Mesenchymal stem cell (in vitro differentiated cells and primary cell): ENCODE measurements around the gene GLRX2.

Experiments used
- DNase-seq: peaks from one replicate; pipeline ENCODE4 v3.0.0-alpha.2; 2013
- H2AFZ ChIP-seq: one replicate; pipeline ENCODE4 v1.6.1; 2013; ENCODE audit warnings: low read depth, mild to moderate bottlenecking, control low read depth, inconsistent platforms, low read length, moderate library complexity
- H2AK5ac ChIP-seq: 2 replicates; pipeline ENCODE4 v1.6.1; 2013; ENCODE audit warnings: low read length, moderate library complexity, mild to moderate bottlenecking, inconsistent platforms; ENCODE audit not compliant: severe bottlenecking
- H2BK120ac ChIP-seq: one replicate; pipeline ENCODE4 v1.6.1; 2013; ENCODE audit warnings: low read depth, mild to moderate bottlenecking, inconsistent platforms, low read length, moderate library complexity
- H2BK12ac ChIP-seq, 2 experiments: one replicate each; pipeline ENCODE4 v1.6.1; 2013; ENCODE audit warnings: inconsistent platforms in 2 of 2, low read length in 2 of 2, mild to moderate bottlenecking in 2 of 2, moderate library complexity in 2 of 2, control low read depth in 1 of 2
- H2BK15ac ChIP-seq: one replicate; pipeline ENCODE4 v1.6.1; 2013; ENCODE audit warnings: mild to moderate bottlenecking, low read depth, inconsistent platforms; ENCODE audit not compliant: poor library complexity, severe bottlenecking
- H2BK5ac ChIP-seq: 2 replicates; pipeline ENCODE4 v1.6.1; 2013; ENCODE audit warnings: low read depth, mild to moderate bottlenecking, low read length, control low read depth, inconsistent platforms; ENCODE audit not compliant: poor library complexity, severe bottlenecking
- H3K14ac ChIP-seq, 2 experiments: one replicate each; pipeline ENCODE4 v1.6.1; 2013; ENCODE audit warnings: inconsistent platforms in 2 of 2, low read length in 2 of 2, control low read depth in 1 of 2, mild to moderate bottlenecking in 1 of 2, moderate library complexity in 1 of 2
- H3K18ac ChIP-seq, 2 experiments: one replicate each; pipeline ENCODE4 v1.6.1; 2013; ENCODE audit warnings: inconsistent platforms in 2 of 2, low read length in 2 of 2, control low read depth in 1 of 2, low read depth in 1 of 2, mild to moderate bottlenecking in 1 of 2
- H3K23ac ChIP-seq, 2 experiments: one replicate each; pipeline ENCODE4 v1.6.1; 2013; ENCODE audit warnings: inconsistent platforms in 2 of 2, low read length in 2 of 2, mild to moderate bottlenecking in 2 of 2, moderate library complexity in 2 of 2, control low read depth in 1 of 2
- H3K27ac ChIP-seq: 2 replicates; pipeline ENCODE4 v1.5.1; 2013; ENCODE audit warnings: mild to moderate bottlenecking, moderate library complexity, low read length, control low read depth, inconsistent platforms; ENCODE audit not compliant: poor library complexity, severe bottlenecking
- H3K27me3 ChIP-seq, 2 experiments: 2 replicates each; pipeline versions ENCODE4 v1.6.1 to v1.7.0; 2013; ENCODE audit warnings: low read length in 2 of 2, mild to moderate bottlenecking in 2 of 2, moderate library complexity in 2 of 2, control low read depth in 1 of 2, inconsistent platforms in 1 of 2; ENCODE audit not compliant: control insufficient read depth in 1 of 2, insufficient read depth in 1 of 2
- H3K36me3 ChIP-seq, 2 experiments: 2 replicates each; pipeline versions ENCODE4 v1.6.1 to v1.7.0; 2013; ENCODE audit warnings: low read length in 2 of 2, control low read depth in 1 of 2, inconsistent platforms in 1 of 2, low read depth in 1 of 2, mild to moderate bottlenecking in 1 of 2; ENCODE audit not compliant: insufficient read depth in 2 of 2, control insufficient read depth in 1 of 2
- H3K4ac ChIP-seq, 2 experiments: one replicate each; pipeline ENCODE4 v1.6.1; 2013; ENCODE audit warnings: inconsistent platforms in 2 of 2, low read length in 2 of 2, mild to moderate bottlenecking in 2 of 2, moderate library complexity in 2 of 2, control low read depth in 1 of 2, low read depth in 1 of 2
- H3K4me1 ChIP-seq: 2 replicates; pipeline ENCODE4 v1.6.1; 2013; ENCODE audit warnings: low read depth, low read length, control low read depth; ENCODE audit not compliant: control insufficient read depth, insufficient read depth
- H3K4me2 ChIP-seq: 2 replicates; pipeline ENCODE4 v1.6.1; 2013; ENCODE audit warnings: low read length, mild to moderate bottlenecking, inconsistent platforms; ENCODE audit not compliant: poor library complexity, severe bottlenecking
- H3K4me3 ChIP-seq, 2 experiments: 2 replicates each; pipeline versions ENCODE4 v1.5.1 to v1.7.0; 2013; ENCODE audit warnings: low read length in 2 of 2, mild to moderate bottlenecking in 2 of 2, control low read depth in 1 of 2, low read depth in 1 of 2; ENCODE audit not compliant: insufficient read depth in 1 of 2
- H3K79me1 ChIP-seq: replicated peaks from 2 replicates; pipeline ENCODE4 v1.6.1; 2013; ENCODE audit warnings: mild to moderate bottlenecking, control low read depth, low read length, inconsistent platforms; ENCODE audit not compliant: poor library complexity, severe bottlenecking
- H3K9ac ChIP-seq: 2 replicates; pipeline ENCODE4 v1.7.0; 2013; ENCODE audit warnings: mild to moderate bottlenecking, low read length, moderate library complexity
- H3K9me3 ChIP-seq: 2 replicates; pipeline ENCODE4 v1.7.0; 2013; ENCODE audit warnings: mild to moderate bottlenecking, low read length; ENCODE audit not compliant: control insufficient read depth
- H4K8ac ChIP-seq: one replicate; pipeline ENCODE4 v1.6.1; 2013; ENCODE audit warnings: inconsistent platforms, mild to moderate bottlenecking, low read length, moderate library complexity
- H4K91ac ChIP-seq: one replicate; pipeline ENCODE4 v1.6.1; 2013; ENCODE audit warnings: mild to moderate bottlenecking, low read length, inconsistent platforms
- WGBS: methylation state at CpG from one replicate; pipeline ENCODE4 v1.1.7; 2013; ENCODE audit warnings: mixed read lengths; 5-methylcytosine and 5-hydroxymethylcytosine counted together

GLRX2 gene

GRCh38 chr1:193085263-193085662 is 20.0 kb downstream of the GLRX2 start:
- Histone ChIP-seq H3K79me1 (peaks cover 9% of the 10 kb centered on the region), H3K27ac (no peak overlapping the region), H3K36me3 (peaks cover 4 to 79% of the 10 kb centered on the region in 2 experiments)

GRCh38 chr1:193083365-193084088 is 21.7 kb downstream of the GLRX2 start:
- no peak overlapping the region for H3K14ac ChIP-seq
- no peak for DNase-seq
- 92% methylated on average over 4 of the region's 6 CpGs for WGBS
- no peak overlapping the region for H4K8ac ChIP-seq
- H3K4me1 ChIP-seq: no peaks in the 10 kb centered on the region
- H3K23ac ChIP-seq: no peak overlapping the region
- peaks cover 8 to 85% of the 10 kb centered on the region in 2 experiments for H3K36me3 ChIP-seq
- H3K79me1 ChIP-seq: peaks cover 11% of the 10 kb centered on the region
- H2BK120ac ChIP-seq: no peak overlapping the region
- no peak overlapping the region for H2AK5ac ChIP-seq
- H2BK5ac ChIP-seq: no peak overlapping the region
- H3K4me2 ChIP-seq: no peak overlapping the region
- H2BK15ac ChIP-seq: no peak overlapping the region
- H2AFZ ChIP-seq: no peak overlapping the region
- no peak overlapping the region for H3K4me3 ChIP-seq
- no peaks in the 10 kb centered on the region for H3K9me3 ChIP-seq
- H2BK12ac ChIP-seq: no peak overlapping the region
- H3K9ac ChIP-seq: no peak overlapping the region
- no peak overlapping the region for H3K4ac ChIP-seq
- H4K91ac ChIP-seq: no peak overlapping the region
- H3K18ac ChIP-seq: no peak overlapping the region
- H3K27ac ChIP-seq: no peak overlapping the region
- no peaks in the 10 kb centered on the region for H3K27me3 ChIP-seq

More at GRCh38 chr1:193085263-193085662, 20.0 kb downstream of the GLRX2 start:
- Histone ChIP-seq H3K9me3 (no peaks in the 10 kb centered on the region), H2BK12ac (no peak overlapping the region), H3K9ac (no peak overlapping the region), H3K4me2 (no peak overlapping the region), H2BK15ac (no peak overlapping the region), H3K4ac (no peak overlapping the region), H4K8ac (no peak overlapping the region), H3K23ac (no peak overlapping the region), H2BK5ac (no peak overlapping the region), H3K14ac (no peak overlapping the region), H2AK5ac (no peak overlapping the region), H3K27me3 (no peaks in the 10 kb centered on the region), H3K4me1 (no peaks in the 10 kb centered on the region), H3K18ac (no peak overlapping the region), H3K4me3 (no peak overlapping the region), H4K91ac (no peak overlapping the region), H2AFZ (no peak overlapping the region), H2BK120ac (no peak overlapping the region)
- no peak for DNase-seq
- no CpG with 5 or more reads among the region's 1 CpG for WGBS

GRCh38 chr1:193079187-193079586 is 26.0 kb downstream of the GLRX2 start:
- Histone ChIP-seq H4K8ac (no peak overlapping the region), H3K36me3 (peaks cover 10 to 82% of the 10 kb centered on the region in 2 experiments), H3K14ac (no peak overlapping the region), H4K91ac (no peak overlapping the region), H3K9me3 (peaks cover 12% of the 10 kb centered on the region), H3K27ac (no peak overlapping the region), H2AFZ (no peak overlapping the region), H2BK5ac (no peak overlapping the region), H2BK120ac (no peak overlapping the region), H3K4me2 (no peak overlapping the region), H3K79me1 (peaks cover 14% of the 10 kb centered on the region), H3K23ac (no peak overlapping the region), H3K4me3 (no peak overlapping the region), H3K9ac (no peak overlapping the region), H2BK15ac (no peak overlapping the region), H3K27me3 (no peaks in the 10 kb centered on the region), H2AK5ac (no peak overlapping the region), H2BK12ac (no peak overlapping the region), H3K18ac (no peak overlapping the region), H3K4ac (no peak overlapping the region), H3K4me1 (no peaks in the 10 kb centered on the region)
- WGBS: 96% methylated on average over 2 of the region's 3 CpGs
- no peak for DNase-seq

GRCh38 chr1:193077991-193078390 is 27.2 kb downstream of the GLRX2 start:
- Histone ChIP-seq H3K9ac (no peak overlapping the region), H3K9me3 (peaks cover 12% of the 10 kb centered on the region), H3K36me3 (peaks cover 10 to 75% of the 10 kb centered on the region in 2 experiments), H3K4me2 (no peak overlapping the region), H3K27me3 (no peaks in the 10 kb centered on the region), H2BK120ac (no peak overlapping the region), H3K79me1 (peaks cover 12% of the 10 kb centered on the region), H3K4ac (no peak overlapping the region), H3K23ac (no peak overlapping the region), H3K18ac (no peak overlapping the region), H3K4me3 (no peak overlapping the region), H2AFZ (no peak overlapping the region), H4K91ac (no peak overlapping the region), H2BK12ac (no peak overlapping the region), H2BK5ac (no peak overlapping the region), H2BK15ac (no peak overlapping the region), H2AK5ac (no peak overlapping the region), H4K8ac (no peak overlapping the region), H3K14ac (no peak overlapping the region), H3K4me1 (no peaks in the 10 kb centered on the region), H3K27ac (no peak overlapping the region)
- no peak for DNase-seq
